Jurkat, Clone E6-1 (cell line): ENCODE results near the gene SLC37A1.
"Not testable (repeated sequence)": the region's sequence is repeated elsewhere in the genome, so short reads cannot be mapped to it uniquely, and the experiment has no call there.

Experiments
- DNase-seq: peaks from one replicate; pipeline ENCODE4 v3.0.0-alpha.2; 2011; ENCODE audit warnings: low read depth, low spot score
- H3K4me3 ChIP-seq: 2 replicates; pipeline ENCODE4 v1.5.1; 2011; ENCODE audit warnings: mild to moderate bottlenecking, low read length, control low read depth, moderate library complexity

Gene SLC37A1

GRCh38 chr21:42596657-42597056, 83.0 kb downstream of the SLC37A1 start:
- H3K4me3 ChIP-seq, result no peak overlapping the region
- no peak for DNase-seq

- H3K4me3 ChIP-seq, result no peak overlapping the region
- no peak for DNase-seq
Measured at GRCh38 chr21:42597487-42598158, 84.0 kb downstream of the SLC37A1 start.

GRCh38 chr21:42598159-42598735, 84.6 kb downstream of the SLC37A1 start:
- DNase-seq, result no peak

GRCh38 chr21:42599486-42599885, 85.8 kb downstream of the SLC37A1 start:
- DNase-seq, result no peak
- H3K4me3 ChIP-seq, result no peak overlapping the region

More at GRCh38 chr21:42598159-42598735, 84.6 kb downstream of the SLC37A1 start:
- no peak overlapping the region for H3K4me3 ChIP-seq

- no peak overlapping the region for H3K4me3 ChIP-seq
- no peak for DNase-seq
Measured at GRCh38 chr21:42599962-42600361, 86.3 kb downstream of the SLC37A1 start.

GRCh38 chr21:42601656-42602055, 88.0 kb downstream of the SLC37A1 start:
- no peak overlapping the region for H3K4me3 ChIP-seq
- no peak for DNase-seq

GRCh38 chr21:42607102-42607501, 93.5 kb downstream of the SLC37A1 start:
- DNase-seq, result no peak
- no peak overlapping the region for H3K4me3 ChIP-seq

GRCh38 chr21:42607525-42608102, 94.0 kb downstream of the SLC37A1 start:
- DNase-seq, result no peak
- no peak overlapping the region for H3K4me3 ChIP-seq

- no peak for DNase-seq
- no peak overlapping the region for H3K4me3 ChIP-seq
Measured at GRCh38 chr21:42608446-42608845, 94.8 kb downstream of the SLC37A1 start.

GRCh38 chr21:42609811-42610210, 96.2 kb downstream of the SLC37A1 start:
- no peak for DNase-seq
- H3K4me3 ChIP-seq, result no peak overlapping the region

- DNase-seq, result no peak
- H3K4me3 ChIP-seq, result no peak overlapping the region
Measured at GRCh38 chr21:42611852-42612251, 98.2 kb downstream of the SLC37A1 start.

- no peak overlapping the region for H3K4me3 ChIP-seq
- DNase-seq, result no peak
Measured at GRCh38 chr21:42612390-42612789, 98.7 kb downstream of the SLC37A1 start.

GRCh38 chr21:42613756-42614155, 100.1 kb downstream of the SLC37A1 start:
- H3K4me3 ChIP-seq, result no peak overlapping the region
- DNase-seq, result no peak

- DNase-seq, result peak; percentile 85
- peak overlapping the region; percentile 26; the same call in 1 of the 2 replicates for H3K4me3 ChIP-seq
Measured at GRCh38 chr21:42614396-42614795, 100.7 kb downstream of the SLC37A1 start.

- DNase-seq, result peak; percentile 67
- peak overlapping the region; percentile 26 for H3K4me3 ChIP-seq
Measured at GRCh38 chr21:42614811-42615351, 101.2 kb downstream of the SLC37A1 start.

- H3K4me3 ChIP-seq, result not testable (repeated sequence)
Measured at GRCh38 chr21:42615377-42615776, 101.7 kb downstream of the SLC37A1 start.

GRCh38 chr21:42615924-42616323, 102.3 kb downstream of the SLC37A1 start:
- no peak overlapping the region for H3K4me3 ChIP-seq
- DNase-seq, result no peak

More at GRCh38 chr21:42615377-42615776, 101.7 kb downstream of the SLC37A1 start:
- DNase-seq, result not testable (repeated sequence)

GRCh38 chr21:42616446-42616845, 102.8 kb downstream of the SLC37A1 start:
- peak; percentile 35 for DNase-seq
- H3K4me3 ChIP-seq, result no peak overlapping the region

GRCh38 chr21:42616941-42617340, 103.3 kb downstream of the SLC37A1 start:
- no peak for DNase-seq
- H3K4me3 ChIP-seq, result no peak overlapping the region

- no peak overlapping the region for H3K4me3 ChIP-seq
- no peak for DNase-seq
Measured at GRCh38 chr21:42617486-42617885, 103.8 kb downstream of the SLC37A1 start.
